GM12878 (cell line): ENCODE results near the gene C2orf68. TPM values are rescaled to one million over a fixed set of nuclear protein-coding genes. Genes with fewer than 3 reads are reported as not detected.

Experiments used
- TAF1 ChIP-seq: IDR thresholded peaks from 2 replicates; pipeline ENCODE4 v1.6.1; 2011; ENCODE audit warnings: mild to moderate bottlenecking, low read depth, low read length, borderline replicate concordance
- polyA plus RNA-seq, 11 experiments: library from polyadenylated mRNA; depleted of rRNA in 4 of 11; unstranded in 6 of 11; stranded (reverse) in 5 of 11; fragments of >200 nt; fragmentation: Nextera tagmentation in 4 of 11; fragmentation: Illumina TruSeq in 1 of 11; extraction: Ambion mirVana in 4 of 11; extraction: Trizol in 1 of 11; gene quantifications; 1 replicate in 1 of 11; 2 replicates in 10 of 11; pipeline versions ENCODE4 v1.2.1 to v1.2.3, GENCODE V29; 2011 to 2016; ENCODE audit warnings: inconsistent platforms in 2 of 11, missing spikeins in 2 of 11, low read depth in 1 of 11
- total RNA-seq, 4 experiments: library from RNA; depleted of rRNA in 3 of 4; stranded (reverse); fragments of >200 nt in 3 of 4; fragmentation: Illumina TruSeq in 1 of 4; extraction: Trizol in 1 of 4; gene quantifications; 2 replicates each; pipeline versions ENCODE4 v1.2.1 to v1.2.3, GENCODE V29; 2013 to 2021
- TF ChIP-seq, protein P1 (sequence below): IDR thresholded peaks from 2 replicates; pipeline ENCODE4 v1.6.1; 2012; ENCODE audit warnings: mild to moderate bottlenecking, low read depth, low read length
- TF ChIP-seq, protein P2 (sequence below): IDR thresholded peaks from 2 replicates; pipeline ENCODE4 v1.6.1; 2012; ENCODE audit warnings: low read depth, low read length, improper control_type of control experiment
- TF ChIP-seq, protein P3 (sequence below): fragments of 450-650 bp; formaldehyde crosslinking; IDR thresholded peaks from 2 replicates; pipeline ENCODE4 v1.4.0; 2020; ENCODE audit warnings: mild to moderate bottlenecking, moderate library complexity

The C2orf68 gene
- total and polyA plus RNA-seq, 10 of the 15 experiments (the other 5 are each of a cell fraction or from before 2014, with no cell fraction given), result 12.7 to 56.1 (median 28.4) TPM

DNA sequence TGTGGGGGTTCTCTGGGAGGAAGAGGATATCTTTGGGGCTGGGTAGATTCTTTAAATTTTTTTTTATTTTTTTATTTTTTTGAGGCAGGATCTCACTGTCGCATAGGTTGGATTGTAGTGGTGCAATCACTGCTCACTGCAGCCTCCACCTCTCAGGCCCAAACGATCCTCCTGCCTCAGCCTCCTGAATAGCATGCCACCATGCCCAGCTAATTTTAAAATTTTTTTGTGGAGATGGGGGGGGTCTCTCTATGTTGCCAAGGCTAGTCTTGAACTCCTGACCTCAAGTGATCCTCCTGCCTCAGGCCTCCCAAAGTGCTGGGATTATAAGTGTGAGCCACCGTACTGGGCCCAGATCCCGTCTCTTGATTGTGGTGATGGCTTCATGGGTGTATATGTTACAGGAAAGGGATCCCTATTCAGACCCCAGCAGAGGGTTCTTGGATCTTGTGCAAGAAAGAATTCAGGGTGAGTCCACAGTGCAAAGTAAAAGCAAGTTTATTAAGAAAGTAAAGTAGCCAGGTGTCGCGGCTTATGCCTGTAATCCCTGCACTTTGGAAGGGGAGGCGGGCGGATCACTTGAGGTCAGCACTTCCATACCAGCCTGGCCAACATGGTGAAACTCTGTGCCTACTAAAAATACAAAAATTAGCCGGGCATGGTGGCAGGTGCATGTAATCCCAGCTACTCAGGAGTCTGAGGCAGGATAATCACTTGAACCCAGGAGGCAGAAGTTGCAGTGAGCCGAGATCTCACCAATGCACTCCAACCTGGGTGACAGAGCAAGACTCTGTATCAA is 2.0 kb upstream of the C2orf68 start (continued):
- TF ChIP-seq, protein P1, sequence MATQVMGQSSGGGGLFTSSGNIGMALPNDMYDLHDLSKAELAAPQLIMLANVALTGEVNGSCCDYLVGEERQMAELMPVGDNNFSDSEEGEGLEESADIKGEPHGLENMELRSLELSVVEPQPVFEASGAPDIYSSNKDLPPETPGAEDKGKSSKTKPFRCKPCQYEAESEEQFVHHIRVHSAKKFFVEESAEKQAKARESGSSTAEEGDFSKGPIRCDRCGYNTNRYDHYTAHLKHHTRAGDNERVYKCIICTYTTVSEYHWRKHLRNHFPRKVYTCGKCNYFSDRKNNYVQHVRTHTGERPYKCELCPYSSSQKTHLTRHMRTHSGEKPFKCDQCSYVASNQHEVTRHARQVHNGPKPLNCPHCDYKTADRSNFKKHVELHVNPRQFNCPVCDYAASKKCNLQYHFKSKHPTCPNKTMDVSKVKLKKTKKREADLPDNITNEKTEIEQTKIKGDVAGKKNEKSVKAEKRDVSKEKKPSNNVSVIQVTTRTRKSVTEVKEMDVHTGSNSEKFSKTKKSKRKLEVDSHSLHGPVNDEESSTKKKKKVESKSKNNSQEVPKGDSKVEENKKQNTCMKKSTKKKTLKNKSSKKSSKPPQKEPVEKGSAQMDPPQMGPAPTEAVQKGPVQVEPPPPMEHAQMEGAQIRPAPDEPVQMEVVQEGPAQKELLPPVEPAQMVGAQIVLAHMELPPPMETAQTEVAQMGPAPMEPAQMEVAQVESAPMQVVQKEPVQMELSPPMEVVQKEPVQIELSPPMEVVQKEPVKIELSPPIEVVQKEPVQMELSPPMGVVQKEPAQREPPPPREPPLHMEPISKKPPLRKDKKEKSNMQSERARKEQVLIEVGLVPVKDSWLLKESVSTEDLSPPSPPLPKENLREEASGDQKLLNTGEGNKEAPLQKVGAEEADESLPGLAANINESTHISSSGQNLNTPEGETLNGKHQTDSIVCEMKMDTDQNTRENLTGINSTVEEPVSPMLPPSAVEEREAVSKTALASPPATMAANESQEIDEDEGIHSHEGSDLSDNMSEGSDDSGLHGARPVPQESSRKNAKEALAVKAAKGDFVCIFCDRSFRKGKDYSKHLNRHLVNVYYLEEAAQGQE, result no peak
- TF ChIP-seq TAF1, result no peak
- TF ChIP-seq, protein P2, sequence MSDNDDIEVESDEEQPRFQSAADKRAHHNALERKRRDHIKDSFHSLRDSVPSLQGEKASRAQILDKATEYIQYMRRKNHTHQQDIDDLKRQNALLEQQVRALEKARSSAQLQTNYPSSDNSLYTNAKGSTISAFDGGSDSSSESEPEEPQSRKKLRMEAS, result no peak
- TF ChIP-seq, protein P3, sequence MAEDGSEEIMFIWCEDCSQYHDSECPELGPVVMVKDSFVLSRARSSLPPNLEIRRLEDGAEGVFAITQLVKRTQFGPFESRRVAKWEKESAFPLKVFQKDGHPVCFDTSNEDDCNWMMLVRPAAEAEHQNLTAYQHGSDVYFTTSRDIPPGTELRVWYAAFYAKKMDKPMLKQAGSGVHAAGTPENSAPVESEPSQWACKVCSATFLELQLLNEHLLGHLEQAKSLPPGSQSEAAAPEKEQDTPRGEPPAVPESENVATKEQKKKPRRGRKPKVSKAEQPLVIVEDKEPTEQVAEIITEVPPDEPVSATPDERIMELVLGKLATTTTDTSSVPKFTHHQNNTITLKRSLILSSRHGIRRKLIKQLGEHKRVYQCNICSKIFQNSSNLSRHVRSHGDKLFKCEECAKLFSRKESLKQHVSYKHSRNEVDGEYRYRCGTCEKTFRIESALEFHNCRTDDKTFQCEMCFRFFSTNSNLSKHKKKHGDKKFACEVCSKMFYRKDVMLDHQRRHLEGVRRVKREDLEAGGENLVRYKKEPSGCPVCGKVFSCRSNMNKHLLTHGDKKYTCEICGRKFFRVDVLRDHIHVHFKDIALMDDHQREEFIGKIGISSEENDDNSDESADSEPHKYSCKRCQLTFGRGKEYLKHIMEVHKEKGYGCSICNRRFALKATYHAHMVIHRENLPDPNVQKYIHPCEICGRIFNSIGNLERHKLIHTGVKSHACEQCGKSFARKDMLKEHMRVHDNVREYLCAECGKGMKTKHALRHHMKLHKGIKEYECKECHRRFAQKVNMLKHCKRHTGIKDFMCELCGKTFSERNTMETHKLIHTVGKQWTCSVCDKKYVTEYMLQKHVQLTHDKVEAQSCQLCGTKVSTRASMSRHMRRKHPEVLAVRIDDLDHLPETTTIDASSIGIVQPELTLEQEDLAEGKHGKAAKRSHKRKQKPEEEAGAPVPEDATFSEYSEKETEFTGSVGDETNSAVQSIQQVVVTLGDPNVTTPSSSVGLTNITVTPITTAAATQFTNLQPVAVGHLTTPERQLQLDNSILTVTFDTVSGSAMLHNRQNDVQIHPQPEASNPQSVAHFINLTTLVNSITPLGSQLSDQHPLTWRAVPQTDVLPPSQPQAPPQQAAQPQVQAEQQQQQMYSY, result no peak
